ENCODE measurements around the gene LAMA1.

The LAMA1 gene

DNA sequence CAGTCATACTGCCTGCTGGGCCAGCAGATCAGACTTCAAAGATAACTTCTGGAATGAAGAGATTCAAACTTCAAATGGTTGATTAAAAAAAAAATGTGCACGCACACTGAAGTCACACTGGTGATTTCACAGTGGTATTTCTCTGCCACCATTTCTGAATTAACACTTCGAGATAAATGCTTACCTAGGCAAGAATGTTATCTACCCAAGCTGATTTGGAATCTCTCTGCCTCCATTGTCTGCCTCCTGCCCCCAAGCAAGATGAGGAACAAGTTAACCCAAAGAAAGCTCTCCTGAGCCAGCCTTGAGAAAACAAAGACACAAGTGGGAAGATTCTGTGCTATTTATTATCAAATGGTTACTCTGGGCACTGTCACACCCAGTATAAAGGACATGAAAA, 6.5 kb downstream of the LAMA1 start:
- no peak for DNase-seq

GRCh38 chr18:7105943-7106342, 11.7 kb downstream of the LAMA1 start:
- no peak for DNase-seq

DNA sequence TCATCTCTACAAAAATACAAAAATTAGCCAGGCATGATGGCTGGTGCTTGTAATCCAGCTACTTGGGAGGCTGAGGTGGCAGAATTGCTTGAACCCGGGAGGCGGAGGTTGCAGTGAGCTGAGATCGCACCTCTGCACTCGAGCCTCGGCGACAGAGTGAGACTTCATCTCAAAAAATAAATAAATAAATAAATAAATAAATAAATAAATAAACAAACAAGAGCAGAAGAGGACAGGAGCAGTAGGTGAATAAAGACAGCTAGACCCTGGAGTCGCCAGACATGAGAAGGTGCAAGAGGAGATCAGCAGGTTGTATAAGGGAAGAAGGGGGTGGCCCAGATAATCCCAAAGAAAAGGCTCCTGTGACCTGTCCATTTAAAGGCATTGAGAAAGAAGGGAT, 12.3 kb downstream of the LAMA1 start:
- no peak for DNase-seq

GRCh38 chr18:7104649-7105048, 12.9 kb downstream of the LAMA1 start:
- no peak for DNase-seq

- no peak for DNase-seq
Observed at GRCh38 chr18:7102131-7102530, 15.5 kb downstream of the LAMA1 start.

DNA sequence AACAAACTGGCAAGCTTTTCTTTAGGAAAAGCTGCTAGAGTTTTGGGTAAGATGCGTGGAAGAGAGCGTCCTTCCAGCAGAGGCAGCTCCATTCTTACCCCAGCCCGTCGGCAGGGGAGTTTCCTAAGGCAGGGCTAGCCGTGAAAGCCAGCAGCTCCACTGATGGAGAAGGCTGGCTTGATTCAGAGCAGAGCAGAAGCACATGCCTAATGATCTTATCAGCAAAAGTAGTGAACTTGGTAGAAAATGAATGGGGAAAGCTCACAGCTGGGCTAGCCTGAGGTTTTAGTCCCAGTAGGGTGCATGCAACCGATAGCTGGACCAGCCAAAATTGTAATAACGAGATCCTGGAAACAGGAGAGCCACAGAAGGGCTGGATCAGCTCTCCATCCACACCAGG, 20.8 kb downstream of the LAMA1 start:
- DNase-seq, result no peak

- no peak for DNase-seq
Observed at GRCh38 chr18:7094427-7094826, 23.2 kb downstream of the LAMA1 start.

- DNase-seq, result no peak
Observed at GRCh38 chr18:7090771-7091170, 26.8 kb downstream of the LAMA1 start.

DNA sequence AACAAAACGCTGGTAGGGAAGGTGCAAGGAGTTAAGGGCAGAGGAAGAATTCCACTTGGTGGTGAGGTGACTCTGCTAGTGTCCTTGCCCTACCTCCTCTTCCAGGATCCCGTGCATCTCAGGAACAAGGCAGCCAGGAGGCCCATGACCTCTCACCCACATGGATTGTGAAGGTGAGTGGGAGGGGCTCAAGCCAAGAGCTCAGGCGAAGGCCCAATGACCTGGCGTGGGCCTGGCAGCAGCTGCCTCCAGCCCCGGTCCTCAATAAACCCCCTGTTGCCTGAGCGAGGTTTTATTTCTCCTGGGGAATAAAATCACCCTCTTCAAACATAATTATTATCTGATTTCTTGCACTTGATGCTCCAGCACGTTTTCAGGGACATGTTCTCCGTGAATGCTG, 28.2 kb downstream of the LAMA1 start:
- no peak for DNase-seq

DNA sequence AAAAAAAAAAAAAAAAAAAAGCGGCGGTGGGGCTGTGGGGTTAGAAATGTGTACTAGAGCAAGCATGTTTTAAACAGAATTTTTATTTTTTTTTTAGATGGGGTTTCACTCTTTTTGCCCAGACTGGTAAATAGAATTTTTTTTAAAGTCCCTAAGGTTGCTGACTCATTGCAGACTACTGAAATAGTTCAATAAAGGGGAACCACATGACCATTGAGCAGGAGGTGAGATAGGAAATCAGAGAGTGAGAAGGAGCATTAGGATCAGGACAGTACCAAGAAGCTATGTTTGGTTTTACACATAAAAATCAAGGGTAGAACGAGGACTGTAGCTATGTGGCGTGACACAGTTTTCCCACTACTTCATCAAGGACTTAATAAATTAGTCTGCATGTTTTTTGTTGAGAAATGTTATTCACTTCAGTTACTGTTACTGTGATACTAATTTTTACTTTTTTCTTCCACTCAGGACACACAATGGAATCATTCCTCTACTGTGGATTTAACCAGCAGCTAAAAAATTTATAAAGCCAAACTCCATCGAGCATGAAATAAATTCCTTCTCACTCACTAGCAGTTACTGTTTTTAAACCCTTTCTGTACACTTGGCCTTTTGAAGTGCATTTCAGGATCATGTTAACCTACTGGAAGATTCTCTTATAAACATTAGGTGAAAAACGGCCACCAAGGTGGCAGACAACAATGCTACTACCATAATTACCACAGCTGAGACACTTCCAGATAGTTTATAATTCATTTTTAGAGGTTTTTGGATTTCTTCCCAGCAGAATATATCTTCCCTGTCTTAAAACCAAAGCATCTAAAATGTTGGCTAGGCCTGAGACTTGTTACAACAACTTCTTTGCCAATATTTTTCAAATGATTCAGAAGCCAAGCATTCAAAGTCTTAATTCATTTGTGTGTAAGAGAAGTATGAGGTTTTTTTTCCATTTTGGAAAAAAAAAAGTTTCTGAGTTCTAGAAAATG, 33.2 kb downstream of the LAMA1 start:
- no peak for DNase-seq

DNA sequence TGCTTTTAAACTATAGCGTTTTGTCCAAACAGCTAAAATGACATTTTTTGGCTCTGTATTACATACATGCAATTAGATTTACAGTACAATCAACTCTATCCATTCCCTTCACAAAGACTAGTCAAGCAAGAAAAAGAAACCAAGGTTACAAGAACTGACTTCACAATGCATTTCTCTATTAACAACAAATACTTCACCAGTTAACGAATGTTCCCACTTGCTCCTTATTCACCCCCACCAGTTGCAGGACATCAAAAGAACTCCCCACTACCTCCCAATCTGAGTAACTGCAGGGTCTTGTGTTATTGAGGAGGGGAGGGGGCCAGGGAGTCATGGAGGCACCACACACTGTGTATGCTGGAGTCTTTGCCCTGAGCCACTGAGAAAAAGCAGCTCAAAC, 34.9 kb downstream of the LAMA1 start:
- no peak for DNase-seq

DNA sequence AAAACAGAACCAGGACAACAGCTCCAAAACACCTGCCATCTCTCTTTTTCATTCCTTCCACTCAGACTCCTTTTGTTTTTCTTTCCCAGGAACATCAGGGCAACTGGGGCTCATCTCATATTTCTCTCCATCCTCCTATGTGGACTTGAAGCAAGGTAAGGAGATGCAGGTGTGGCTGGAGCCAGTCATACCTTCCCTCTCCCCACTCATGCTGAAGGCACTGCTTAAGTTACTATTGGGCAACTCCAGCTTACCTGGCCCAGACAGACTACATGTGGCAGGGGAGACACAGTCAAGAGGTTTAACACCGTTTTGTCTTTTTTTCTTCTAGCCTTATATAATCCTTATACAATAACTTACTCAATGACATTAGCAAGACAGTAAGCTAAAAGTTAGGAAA, 38.4 kb downstream of the LAMA1 start:
- no peak for DNase-seq

GRCh38 chr18:7072593-7072992, 45.0 kb downstream of the LAMA1 start:
- DNase-seq, result no peak

DNA sequence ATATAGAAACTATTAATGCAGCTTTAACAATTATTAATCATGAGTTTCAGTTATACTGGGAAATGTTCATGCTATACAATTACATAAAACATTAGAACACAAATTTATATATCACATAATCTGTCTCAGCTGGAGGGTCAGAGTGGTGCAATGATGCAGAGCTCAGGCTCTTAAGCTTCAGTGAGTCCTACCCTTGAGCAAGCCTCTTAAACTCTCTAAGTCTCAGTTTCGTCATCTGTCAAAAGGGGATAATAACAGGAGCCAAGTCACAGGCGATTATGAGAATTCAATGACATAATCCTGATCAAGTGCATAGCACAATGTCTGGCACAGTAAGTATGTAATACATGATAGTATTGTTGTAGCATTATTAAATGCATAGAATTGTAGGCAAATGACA, 46.0 kb downstream of the LAMA1 start:
- no peak for DNase-seq

GRCh38 chr18:7070466-7070865, 47.1 kb downstream of the LAMA1 start:
- DNase-seq, result no peak

DNA sequence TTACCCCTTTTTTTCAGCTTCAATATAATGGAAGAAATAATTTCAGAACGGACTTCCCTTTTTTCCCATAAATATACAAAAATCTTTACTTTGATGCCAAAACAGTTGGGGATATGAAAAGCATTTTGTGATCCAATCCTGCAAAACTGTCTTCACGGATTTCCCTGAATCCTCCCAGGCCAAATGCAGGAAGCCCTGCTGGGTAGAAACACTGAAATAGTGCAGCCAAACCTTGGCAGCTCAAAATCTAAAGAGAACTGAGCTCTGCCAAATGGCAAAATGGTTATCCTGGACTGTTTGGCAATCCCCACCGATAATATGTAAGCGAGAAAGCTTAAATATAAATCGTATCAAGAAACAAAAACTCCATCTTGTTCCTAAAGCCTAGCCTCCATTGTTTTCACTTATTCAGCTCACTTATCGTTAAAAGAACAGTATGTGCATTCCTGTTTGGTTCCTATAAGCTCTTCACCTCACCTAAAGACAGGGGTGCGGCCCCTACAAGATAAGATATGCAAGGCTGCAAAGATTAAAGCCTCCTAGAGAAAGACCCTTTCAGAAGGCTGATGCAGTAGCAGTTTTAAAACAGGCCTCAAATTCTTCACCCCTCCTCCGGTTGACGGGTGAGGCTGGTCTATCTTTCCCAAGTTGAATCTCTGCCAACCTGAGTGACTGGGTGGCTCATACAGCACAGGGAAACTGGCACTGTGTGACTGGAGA, 48.6 kb downstream of the LAMA1 start:
- no peak for DNase-seq

- DNase-seq, result no peak
Observed at GRCh38 chr18:7066965-7067555, 50.5 kb downstream of the LAMA1 start.

DNA sequence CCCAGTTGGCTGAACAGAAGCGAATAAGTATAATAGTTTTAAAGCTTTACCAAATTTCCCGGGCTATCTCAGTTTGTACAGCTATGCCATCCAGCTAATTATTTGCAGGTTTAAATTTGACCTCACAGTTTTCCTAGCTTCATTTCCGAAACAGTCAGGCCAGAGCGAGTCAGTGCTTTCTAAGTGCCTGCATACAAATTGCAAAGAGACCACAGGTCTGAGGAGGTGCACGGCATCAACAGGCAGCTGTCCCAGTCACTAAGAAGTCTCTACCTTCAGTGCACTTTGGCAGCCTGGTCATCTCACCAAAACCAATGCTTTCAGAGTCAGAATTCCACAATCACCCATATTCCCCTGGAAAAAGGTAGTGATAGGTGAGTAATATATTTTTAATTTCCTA, 51.9 kb downstream of the LAMA1 start:
- no peak for DNase-seq

DNA sequence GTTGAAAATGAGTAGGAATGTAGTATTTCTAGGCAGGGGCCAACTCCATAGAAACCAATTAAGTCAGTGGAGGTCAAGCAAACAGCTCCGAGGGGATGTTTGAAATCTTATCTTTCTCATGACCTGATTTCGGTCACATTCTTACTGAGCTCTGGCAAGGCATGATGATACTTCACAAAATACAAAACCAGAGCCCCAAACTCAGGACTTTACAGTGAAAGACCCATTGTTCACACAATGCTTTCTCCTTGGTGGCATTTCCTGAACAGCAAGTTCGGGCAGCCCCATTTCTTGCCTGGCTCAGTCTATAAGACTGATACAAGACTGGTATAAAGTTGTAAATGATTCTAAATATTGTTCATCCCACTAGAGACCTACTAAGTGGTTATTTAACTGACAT, 53.3 kb downstream of the LAMA1 start:
- no peak for DNase-seq

DNA sequence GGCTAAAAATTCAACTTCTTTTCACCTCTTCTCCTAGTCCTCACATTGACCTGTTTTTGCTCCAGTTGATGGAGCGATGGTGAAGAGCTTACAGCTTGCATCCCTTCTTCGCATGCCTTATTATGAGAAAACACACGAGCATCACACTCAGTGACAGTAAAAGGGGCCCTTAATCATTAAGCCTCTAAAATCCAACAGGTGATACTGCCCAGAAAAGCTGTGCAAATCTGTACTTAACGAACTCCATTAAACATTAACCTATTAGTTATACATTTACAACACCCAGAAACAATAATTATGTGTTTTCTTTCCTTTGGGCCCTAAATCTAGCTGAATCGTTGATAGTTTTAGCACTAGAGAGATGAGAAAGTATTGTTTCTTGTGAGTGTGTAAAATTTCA, 54.8 kb downstream of the LAMA1 start:
- no peak for DNase-seq

GRCh38 chr18:7062236-7062635, 55.4 kb downstream of the LAMA1 start:
- DNase-seq, result no peak

DNA sequence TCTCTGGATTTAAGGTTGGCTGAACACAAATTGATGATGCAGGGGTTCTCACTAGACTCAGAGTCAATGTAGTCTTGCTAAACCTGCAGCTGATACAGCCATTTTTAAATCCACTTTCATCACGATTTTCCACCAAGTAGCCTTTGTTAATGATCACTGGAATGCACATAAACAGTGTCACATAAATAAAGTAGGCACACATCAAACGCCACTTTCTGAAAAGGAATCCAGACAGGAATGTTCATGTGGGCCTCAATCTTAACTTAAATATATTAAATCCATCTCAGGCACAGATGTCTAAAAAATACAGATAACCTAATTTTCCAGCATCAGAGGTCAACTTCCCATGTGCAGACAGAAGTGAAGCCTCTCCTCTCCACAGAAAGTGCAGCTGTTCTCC, 58.3 kb downstream of the LAMA1 start:
- no peak for DNase-seq

DNA sequence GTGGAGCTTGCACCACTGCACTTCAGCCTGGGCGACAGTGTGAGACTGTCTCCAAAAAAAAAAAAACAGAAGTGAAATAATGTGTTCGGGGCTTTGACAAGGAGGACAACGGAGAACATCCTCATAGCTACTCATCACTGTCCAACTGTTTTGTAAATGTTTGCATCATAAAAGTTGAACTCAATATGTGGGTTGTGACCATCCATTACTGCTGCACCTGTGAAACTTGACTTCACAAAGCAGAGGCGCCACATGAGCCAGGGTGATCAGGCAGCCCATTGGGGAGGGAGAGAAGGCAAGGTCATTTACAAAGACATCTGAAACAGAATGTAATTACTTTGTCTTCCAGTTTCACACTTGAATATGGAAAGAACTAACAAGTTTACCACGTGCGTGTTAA, 61.6 kb downstream of the LAMA1 start:
- no peak for DNase-seq

GRCh38 chr18:7049951-7050350, 67.6 kb downstream of the LAMA1 start:
- DNase-seq, result no peak
